H9 (cell line): Measurements from ENCODE around the gene GIT1. TPM values are rescaled to one million over a fixed set of nuclear protein-coding genes. Genes with fewer than 3 reads are reported as not detected.

Source experiments
- DNase-seq: peaks from one replicate; pipeline ENCODE4 v3.0.0-alpha.2; 2017
- H2AFZ ChIP-seq: one replicate; pipeline ENCODE4 v1.6.1; 2013; ENCODE audit warnings: mild to moderate bottlenecking, low read length, control low read depth, moderate library complexity
- H2AK5ac ChIP-seq: 2 replicates; pipeline ENCODE4 v1.6.1; 2013; ENCODE audit warnings: low read length, control low read depth, mixed read lengths; ENCODE audit not compliant: insufficient read length
- H2BK120ac ChIP-seq: one replicate; pipeline ENCODE4 v1.6.1; 2013; ENCODE audit warnings: low read depth, mild to moderate bottlenecking, low read length, control low read depth, inconsistent platforms; ENCODE audit not compliant: poor library complexity, severe bottlenecking
- H2BK12ac ChIP-seq: 2 replicates; pipeline ENCODE4 v1.6.1; 2013; ENCODE audit warnings: low read length, control low read depth, mixed read lengths, low read depth; ENCODE audit not compliant: insufficient read length
- H2BK15ac ChIP-seq: 2 replicates; pipeline ENCODE4 v1.6.1; 2013; ENCODE audit warnings: low read depth, low read length, control low read depth
- H2BK20ac ChIP-seq: one replicate; pipeline ENCODE4 v1.6.1; 2013; ENCODE audit warnings: low read depth, mild to moderate bottlenecking, low read length, control low read depth, inconsistent platforms; ENCODE audit not compliant: poor library complexity, severe bottlenecking
- H2BK5ac ChIP-seq: 2 replicates; pipeline ENCODE4 v1.6.1; 2013; ENCODE audit warnings: low read length, control low read depth, mixed read lengths; ENCODE audit not compliant: insufficient read length
- H3K14ac ChIP-seq: 2 replicates; pipeline ENCODE4 v1.6.1; 2013; ENCODE audit warnings: low read length, control low read depth; ENCODE audit not compliant: insufficient read depth
- H3K18ac ChIP-seq: 2 replicates; pipeline ENCODE4 v1.6.1; 2013; ENCODE audit warnings: low read depth, mild to moderate bottlenecking, mixed read lengths, low read length, control low read depth; ENCODE audit not compliant: insufficient read length
- H3K23ac ChIP-seq: 2 replicates; pipeline ENCODE4 v1.6.1; 2013; ENCODE audit warnings: low read length, control low read depth, mixed read lengths, low read depth; ENCODE audit not compliant: insufficient read length
- H3K23me2 ChIP-seq: 2 replicates; pipeline ENCODE4 v1.6.1; 2013; ENCODE audit warnings: low read depth, mild to moderate bottlenecking, mixed read lengths, low read length, control low read depth; ENCODE audit not compliant: insufficient read length, poor library complexity, severe bottlenecking
- H3K27ac ChIP-seq: 2 replicates; pipeline ENCODE4 v1.5.1; 2013; ENCODE audit warnings: low read length, control low read depth, mixed read lengths, low read depth; ENCODE audit not compliant: insufficient read length
- H3K27me3 ChIP-seq: 2 replicates; pipeline ENCODE4 v1.6.1; 2013; ENCODE audit warnings: low read length, control low read depth, inconsistent platforms; ENCODE audit not compliant: insufficient read depth
- H3K4ac ChIP-seq: 2 replicates; pipeline ENCODE4 v1.6.1; 2013; ENCODE audit warnings: low read depth, mild to moderate bottlenecking, control low read depth, inconsistent platforms, low read length, moderate library complexity
- H3K4me1 ChIP-seq: 2 replicates; pipeline ENCODE4 v1.6.1; 2013; ENCODE audit warnings: low read length, control low read depth, inconsistent platforms; ENCODE audit not compliant: insufficient read depth
- H3K4me2 ChIP-seq: 2 replicates; pipeline ENCODE4 v1.6.1; 2013; ENCODE audit warnings: low read length, control low read depth, mixed read lengths; ENCODE audit not compliant: insufficient read length, insufficient read depth
- H3K56ac ChIP-seq: 2 replicates; pipeline ENCODE4 v1.6.1; 2013; ENCODE audit warnings: low read depth, mild to moderate bottlenecking, mixed read lengths, low read length, control low read depth; ENCODE audit not compliant: insufficient read length
- H3K79me1 ChIP-seq: 2 replicates; pipeline ENCODE4 v1.6.1; 2013; ENCODE audit warnings: low read depth, mild to moderate bottlenecking, moderate library complexity, low read length, control low read depth, inconsistent platforms; ENCODE audit not compliant: insufficient read depth, poor library complexity, severe bottlenecking
- H3K79me2 ChIP-seq: 2 replicates; pipeline ENCODE4 v1.6.1; 2013; ENCODE audit warnings: low read length, control low read depth, inconsistent platforms; ENCODE audit not compliant: insufficient read depth
- H3K9ac ChIP-seq: 2 replicates; pipeline ENCODE4 v1.6.1; 2013; ENCODE audit warnings: low read length, control low read depth, mixed read lengths; ENCODE audit not compliant: insufficient read length; ENCODE audit errors: extremely low read depth
- H3K9me3 ChIP-seq: one replicate; pipeline ENCODE4 v1.6.1; 2013; ENCODE audit warnings: low read depth, low read length, inconsistent platforms; ENCODE audit not compliant: control insufficient read depth
- H3T11ph ChIP-seq: one replicate; pipeline ENCODE4 v1.6.1; 2013; ENCODE audit warnings: mild to moderate bottlenecking, low read length, control low read depth, inconsistent platforms
- H4K20me1 ChIP-seq: one replicate; pipeline ENCODE4 v1.6.1; 2013; ENCODE audit not compliant: control insufficient read depth, insufficient read length, insufficient read depth
- H4K5ac ChIP-seq: 2 replicates; pipeline ENCODE4 v1.6.1; 2013; ENCODE audit warnings: low read depth, mild to moderate bottlenecking, mixed read lengths, low read length, control low read depth; ENCODE audit not compliant: insufficient read length
- H4K8ac ChIP-seq: replicated peaks from 2 replicates; pipeline ENCODE4 v1.6.1; 2013; ENCODE audit warnings: low read length, control low read depth, mixed read lengths, low read depth; ENCODE audit not compliant: insufficient read length
- H4K91ac ChIP-seq: 2 replicates; pipeline ENCODE4 v1.6.1; 2013; ENCODE audit warnings: low read depth, mild to moderate bottlenecking, moderate library complexity, mixed read lengths, low read length, control low read depth; ENCODE audit not compliant: insufficient read length
- H3K27ac Mint-ChIP-seq, 3 experiments: 2 replicates in 2 of 3; 3 replicates in 1 of 3; pipeline ENCODE4 v1.8.0; 2020 to 2021; ENCODE audit warnings: mixed read lengths in 3 of 3, mild to moderate bottlenecking in 1 of 3, moderate library complexity in 1 of 3
- H3K27me3 Mint-ChIP-seq: 2 replicates; pipeline ENCODE4 v1.8.0; 2021; ENCODE audit warnings: low read depth, mild to moderate bottlenecking, moderate library complexity, mixed read lengths
- H3K36me3 Mint-ChIP-seq, 3 experiments: 2 replicates in 2 of 3; 3 replicates in 1 of 3; pipeline ENCODE4 v1.8.0; 2020 to 2021; ENCODE audit warnings: low read depth in 3 of 3, mixed read lengths in 3 of 3; ENCODE audit not compliant: insufficient read depth in 1 of 3
- H3K4me1 Mint-ChIP-seq, 2 experiments: 2 replicates each; pipeline ENCODE4 v1.8.0; 2020; ENCODE audit warnings: mixed read lengths in 2 of 2
- H3K4me3 Mint-ChIP-seq, 2 experiments: 2 replicates in 1 of 2; 3 replicates in 1 of 2; pipeline ENCODE4 v1.8.0; 2020 to 2021; ENCODE audit warnings: mild to moderate bottlenecking in 2 of 2, mixed read lengths in 2 of 2, moderate library complexity in 1 of 2
- H3K9me3 Mint-ChIP-seq, 2 experiments: 2 replicates in 1 of 2; 3 replicates in 1 of 2; pipeline ENCODE4 v1.8.0; 2020; ENCODE audit warnings: mild to moderate bottlenecking in 2 of 2, mixed read lengths in 2 of 2, moderate library complexity in 1 of 2
- CTCF ChIP-seq: fragments of 200-600 bp; sonication (generic); conservative IDR thresholded peaks from 3 replicates; pipeline ENCODE4 v1.8.0; 2021; ENCODE audit warnings: antibody characterized with exemption, mild to moderate bottlenecking
- WGBS: extraction: QIAGEN DNeasy Blood & Tissue Kit; methylation state at CpG from one replicate; pipeline ENCODE4 v1.1.7; 2013; ENCODE audit warnings: missing lambda C conversion rate, low lambda C conversion rate, mixed read lengths; ENCODE audit not compliant: insufficient read length; ENCODE audit errors: extremely low coverage; 5-methylcytosine and 5-hydroxymethylcytosine counted together
- total RNA-seq: library from RNA; stranded (reverse); gene quantifications from 2 replicates; pipeline ENCODE4 v1.2.1, GENCODE V29; 2021

The GIT1 gene
- total RNA-seq, 1 experiment from 2014 or later = 47.4 TPM

- Histone ChIP-seq H3K9me3 (no peaks in the 10 kb centered on the region), H2BK12ac (no peak overlapping the region), H3T11ph (no peak overlapping the region), H3K23ac (no peak overlapping the region), H3K4me1 (peaks cover 3% of the 10 kb centered on the region; the same call in 1 of the 2 replicates), H3K4ac (no peak overlapping the region), H3K4me2 (peak overlapping the region; percentile 26), H2BK15ac (no peak overlapping the region), H3K27ac (no peak overlapping the region), H3K18ac (no peak overlapping the region), H4K91ac (no peak overlapping the region), H3K23me2 (peaks cover 9% of the 10 kb centered on the region), H3K79me1 (no peaks in the 10 kb centered on the region), H2AFZ (no peak overlapping the region), H4K20me1 (no peaks in the 10 kb centered on the region), H2BK5ac (no peak overlapping the region), H2BK120ac (no peak overlapping the region), H3K27me3 (peaks cover 11% of the 10 kb centered on the region), H3K56ac (no peak overlapping the region), H4K5ac (no peak overlapping the region), H2BK20ac (no peak overlapping the region), H3K79me2 (no peaks in the 10 kb centered on the region), H3K14ac (no peak overlapping the region), H4K8ac (no peak overlapping the region), H3K9ac (no peak overlapping the region), H2AK5ac (no peak overlapping the region)
- no CpG with 5 or more reads among the region's 16 CpGs for WGBS
- Mint-ChIP-seq H3K4me3 (peak overlapping the region in 1 of 2 experiments; percentile 86; a peak in 3 of 5 replicates), H3K27me3 (peaks cover 81% of the 10 kb centered on the region), H3K9me3 (no peaks in the 10 kb centered on the region), H3K36me3 (peaks cover 0 to 9% (median 2%) of the 10 kb centered on the region in 3 experiments; a peak in 2 of 7 replicates), H3K27ac (no peak overlapping the region), H3K4me1 (peaks cover 37 to 70% of the 10 kb centered on the region in 2 experiments)
- peak; percentile 94 for DNase-seq
- TF ChIP-seq CTCF = peak; percentile 75
Measured at GRCh38 chr17:29617125-29617480, 27.7 kb upstream of the GIT1 start.
